Brain microvascular endothelial cell (primary cell): ENCODE measurements around the gene MRPS6.
A peak's percentile ranks its signal among the peaks of the same experiment; 100 is the strongest.

Source experiments
- DNase-seq: peaks from one replicate; pipeline ENCODE4 v3.0.0-alpha.2; 2020
- H3K27ac ChIP-seq: fragments of 250-450 bp; sonication (Bioruptor Pico); 2 replicates; pipeline ENCODE4 v1.5.1; 2020; ENCODE audit warnings: mild to moderate bottlenecking, moderate library complexity
- H3K27me3 ChIP-seq: fragments of 250-450 bp; sonication (Bioruptor Pico); replicated peaks from 2 replicates; pipeline ENCODE4 v1.5.1; 2020; ENCODE audit warnings: mild to moderate bottlenecking
- H3K36me3 ChIP-seq: fragments of 250-450 bp; sonication (Bioruptor Pico); replicated peaks from 2 replicates; pipeline ENCODE4 v1.5.1; 2020; ENCODE audit warnings: mild to moderate bottlenecking
- H3K4me3 ChIP-seq: 2 replicates; pipeline ENCODE4 v1.5.1; 2011; ENCODE audit warnings: low read depth, mild to moderate bottlenecking, control low read depth, low read length, moderate library complexity
- CTCF ChIP-seq: IDR thresholded peaks from 2 replicates; pipeline ENCODE4 v1.5.1; 2011; ENCODE audit warnings: low read depth, mild to moderate bottlenecking, moderate library complexity, low read length, control low read depth, inconsistent platforms; ENCODE audit errors: missing control alignments
- in situ Hi-C: cut with HindIII; loops from 2 replicates; pipeline ENCODE4 v1.10.0; 2017; ENCODE audit warnings: low sequenced_read_pairs, low pct_ligation_motif_present

Gene MRPS6

DNA sequence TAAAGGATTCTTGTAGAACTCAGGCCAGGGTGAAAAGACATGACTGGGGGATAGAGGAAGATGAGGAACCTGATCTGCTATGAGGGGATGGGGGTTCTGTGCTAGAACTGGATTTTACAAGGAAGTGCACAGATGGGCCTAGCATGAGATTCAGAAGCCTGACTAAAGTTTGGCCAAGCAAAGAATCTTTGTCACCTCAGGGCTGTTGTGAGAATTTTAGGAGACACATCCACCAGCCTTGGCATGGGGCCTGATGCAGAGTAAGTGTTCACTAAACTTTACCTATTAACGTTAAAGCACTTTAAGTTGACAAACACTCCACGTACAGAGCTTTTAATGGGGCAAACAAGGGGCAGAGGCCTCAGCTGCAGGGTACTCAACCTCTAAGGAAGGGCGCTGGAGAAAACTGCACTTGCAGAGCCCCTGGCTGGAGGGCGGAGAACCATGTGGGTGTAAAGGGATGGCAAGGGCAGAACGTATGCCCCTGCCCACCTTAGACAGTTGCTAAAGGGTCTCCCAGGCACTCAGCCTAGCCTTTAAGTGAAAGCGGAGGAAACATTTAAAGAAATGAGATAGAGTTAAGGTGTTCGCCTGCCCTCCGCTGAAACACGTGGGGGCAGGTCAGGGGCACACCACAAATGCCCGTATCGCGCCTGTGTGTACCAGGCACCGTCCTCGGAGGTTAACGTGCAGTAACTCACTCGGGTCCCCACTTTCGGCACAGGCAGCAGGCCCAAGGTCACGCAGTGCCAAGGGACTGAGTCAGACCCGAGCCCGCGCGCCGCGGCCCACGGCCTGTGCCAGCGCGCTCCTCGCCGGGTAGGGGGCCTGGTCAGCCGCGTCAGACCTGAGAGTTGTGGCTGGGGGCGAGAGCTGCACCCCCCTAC lies 990 bp upstream of the MRPS6 start:
- Histone ChIP-seq H3K27ac (no peak overlapping the region), H3K36me3 (no peaks in the 10 kb centered on the region), H3K4me3 (peak overlapping the region; percentile 53), H3K27me3 (no peaks in the 10 kb centered on the region)
- TF ChIP-seq CTCF, result no peak
- in situ Hi-C loops, result no loop called here
- no peak for DNase-seq

- H3K27me3 ChIP-seq, result no peaks in the 10 kb centered on the region
- no peak overlapping the region for H3K27ac ChIP-seq
- peak overlapping the region; percentile 81 for H3K4me3 ChIP-seq
- no peak for TF ChIP-seq CTCF
- no peak for DNase-seq
- in situ Hi-C loops, result no loop called here
- no peaks in the 10 kb centered on the region for H3K36me3 ChIP-seq
Measured at GRCh38 chr21:34073749-34074282, 438 bp downstream of the MRPS6 start.

GRCh38 chr21:34074283-34075090 lies 1.1 kb downstream of the MRPS6 start:
- TF ChIP-seq CTCF, result no peak
- DNase-seq, result no peak
- in situ Hi-C loops, result no loop called here
- no peak overlapping the region for H3K27ac ChIP-seq
- H3K36me3 ChIP-seq, result no peaks in the 10 kb centered on the region
- H3K27me3 ChIP-seq, result no peaks in the 10 kb centered on the region
- peak overlapping the region; percentile 81 for H3K4me3 ChIP-seq

GRCh38 chr21:34075091-34075425 lies 1.7 kb downstream of the MRPS6 start:
- in situ Hi-C loops, result no loop called here
- no peak overlapping the region for H3K27ac ChIP-seq
- peak overlapping the region; percentile 81 for H3K4me3 ChIP-seq

More at GRCh38 chr21:34075091-34075425, 1.7 kb downstream of the MRPS6 start:
- no peak for TF ChIP-seq CTCF
- Histone ChIP-seq H3K36me3 (no peaks in the 10 kb centered on the region), H3K27me3 (no peaks in the 10 kb centered on the region)
- DNase-seq, result no peak
